ENCODE results near the gene LMNB1. TPM values are rescaled to one million over a fixed set of nuclear protein-coding genes. Genes with fewer than 3 reads are reported as not detected.
A peak's percentile ranks its signal among the peaks of the same experiment; 100 is the strongest.

The LMNB1 gene
- total RNA-seq, 2 donors from 2014 or later, result 185 to 205 TPM

DNA sequence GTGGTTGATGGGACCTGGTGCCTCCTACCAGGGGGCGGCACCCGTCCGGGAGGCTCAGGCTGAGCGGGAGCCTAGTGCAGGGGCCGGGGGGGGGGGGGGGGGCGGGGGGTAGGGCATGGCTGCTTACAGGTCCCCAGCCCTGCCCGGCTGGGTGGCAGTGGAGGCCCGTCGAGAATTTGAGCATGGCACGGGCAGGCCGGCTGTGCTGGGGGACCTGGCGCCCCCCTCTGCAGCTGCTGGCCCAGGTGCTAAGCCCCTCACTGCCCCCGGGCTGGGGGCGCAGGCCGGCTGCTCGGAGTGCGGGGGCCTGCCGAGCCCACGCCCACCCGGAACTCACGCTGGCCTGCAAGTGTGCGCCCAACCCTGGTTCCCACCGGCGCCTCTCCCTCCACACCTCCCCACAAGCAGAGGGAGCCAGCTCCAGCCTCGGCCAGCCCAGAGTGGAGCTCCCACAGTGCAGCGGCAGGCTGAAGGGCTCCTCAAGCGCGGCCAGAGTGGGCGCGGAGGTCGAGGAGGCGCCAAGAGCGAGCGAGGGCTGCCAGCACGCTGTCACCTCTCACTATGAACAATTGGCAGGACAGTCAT lies 77.7 kb downstream of the LMNB1 start:
- TF ChIP-seq, protein P1, sequence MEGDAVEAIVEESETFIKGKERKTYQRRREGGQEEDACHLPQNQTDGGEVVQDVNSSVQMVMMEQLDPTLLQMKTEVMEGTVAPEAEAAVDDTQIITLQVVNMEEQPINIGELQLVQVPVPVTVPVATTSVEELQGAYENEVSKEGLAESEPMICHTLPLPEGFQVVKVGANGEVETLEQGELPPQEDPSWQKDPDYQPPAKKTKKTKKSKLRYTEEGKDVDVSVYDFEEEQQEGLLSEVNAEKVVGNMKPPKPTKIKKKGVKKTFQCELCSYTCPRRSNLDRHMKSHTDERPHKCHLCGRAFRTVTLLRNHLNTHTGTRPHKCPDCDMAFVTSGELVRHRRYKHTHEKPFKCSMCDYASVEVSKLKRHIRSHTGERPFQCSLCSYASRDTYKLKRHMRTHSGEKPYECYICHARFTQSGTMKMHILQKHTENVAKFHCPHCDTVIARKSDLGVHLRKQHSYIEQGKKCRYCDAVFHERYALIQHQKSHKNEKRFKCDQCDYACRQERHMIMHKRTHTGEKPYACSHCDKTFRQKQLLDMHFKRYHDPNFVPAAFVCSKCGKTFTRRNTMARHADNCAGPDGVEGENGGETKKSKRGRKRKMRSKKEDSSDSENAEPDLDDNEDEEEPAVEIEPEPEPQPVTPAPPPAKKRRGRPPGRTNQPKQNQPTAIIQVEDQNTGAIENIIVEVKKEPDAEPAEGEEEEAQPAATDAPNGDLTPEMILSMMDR (conservative IDR thresholded peaks at IDR 0.05), result no peak
- no peak overlapping the region for H3K27ac ChIP-seq (ENCODE audit: low read depth, low read length)
- no peaks in the 10 kb centered on the region for H3K27me3 Mint-ChIP-seq (ENCODE audit: insufficient read depth)
- H3K4me3 Mint-ChIP-seq, result no peak overlapping the region
- peaks cover 7% of the 10 kb centered on the region for H3K4me1 ChIP-seq (ENCODE audit: control insufficient read depth, insufficient read depth, low read length)
- peak; percentile 21 for DNase-seq
- peaks cover 15% of the 10 kb centered on the region for H3K36me3 ChIP-seq (ENCODE audit: control insufficient read depth, insufficient read depth, low read length)
- peaks cover 19% of the 10 kb centered on the region for H3K9me3 Mint-ChIP-seq
- H3K36me3 Mint-ChIP-seq (ENCODE audit: low read depth), result peaks cover 53% of the 10 kb centered on the region
- H3K4me1 Mint-ChIP-seq, result peaks cover 31% of the 10 kb centered on the region
- H3K27me3 ChIP-seq (ENCODE audit: control insufficient read depth, insufficient read depth, low read length, poor library complexity, severe bottlenecking), result no peaks in the 10 kb centered on the region
- WGBS, 2 experiments (ENCODE audit: insufficient coverage in 1 of 2, insufficient read length in 1 of 2), result 97 to 99% methylated on average over 10 to 32 of the region's 35 CpGs
- no peak overlapping the region for H3K27ac Mint-ChIP-seq
- H3K4me3 ChIP-seq (ENCODE audit: low read length), result no peak overlapping the region
- no peak overlapping the region for H3K9ac ChIP-seq (ENCODE audit: extremely low read depth, low read length, poor library complexity, severe bottlenecking)
- no peaks in the 10 kb centered on the region for H3K9me3 ChIP-seq (ENCODE audit: control insufficient read depth, low read length)

DNA sequence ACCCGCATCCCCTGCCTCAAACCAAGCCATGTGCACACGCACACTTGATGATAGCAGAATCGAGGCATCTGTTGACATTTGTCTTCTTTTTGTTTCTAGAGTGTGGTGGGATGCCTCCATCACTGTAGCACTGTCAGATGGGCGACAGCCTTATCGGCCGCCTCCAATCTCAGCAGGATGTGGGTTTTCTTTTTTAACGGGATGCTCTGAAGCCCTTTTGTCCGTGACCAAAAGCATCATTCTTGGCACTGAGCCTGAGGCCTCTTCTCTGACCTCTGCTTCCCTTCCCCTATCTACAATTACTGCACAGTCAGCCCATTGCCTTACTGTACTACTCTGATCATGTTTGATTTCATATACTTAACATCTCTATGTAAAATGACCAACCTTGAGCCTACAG lies 78.3 kb downstream of the LMNB1 start:
- Mint-ChIP-seq H3K36me3 (ENCODE audit: low read depth) (peaks cover 54% of the 10 kb centered on the region), H3K27me3 (ENCODE audit: insufficient read depth) (no peaks in the 10 kb centered on the region), H3K4me3 (no peak overlapping the region), H3K27ac (no peak overlapping the region), H3K4me1 (peaks cover 27% of the 10 kb centered on the region), H3K9me3 (peaks cover 19% of the 10 kb centered on the region)
- Histone ChIP-seq H3K4me1 (ENCODE audit: control insufficient read depth, insufficient read depth, low read length) (peaks cover 7% of the 10 kb centered on the region), H3K4me3 (ENCODE audit: low read length) (no peak overlapping the region), H3K27me3 (ENCODE audit: control insufficient read depth, insufficient read depth, low read length, poor library complexity, severe bottlenecking) (no peaks in the 10 kb centered on the region), H3K9me3 (ENCODE audit: control insufficient read depth, low read length) (no peaks in the 10 kb centered on the region), H3K36me3 (ENCODE audit: control insufficient read depth, insufficient read depth, low read length) (peaks cover 15% of the 10 kb centered on the region), H3K9ac (ENCODE audit: extremely low read depth, low read length, poor library complexity, severe bottlenecking) (no peak overlapping the region), H3K27ac (ENCODE audit: low read depth, low read length) (no peak overlapping the region)
- DNase-seq, result peak; percentile 15
- WGBS, 2 experiments (ENCODE audit: insufficient coverage in 1 of 2, insufficient read length in 1 of 2), result 89 to 97% methylated on average over 6 to 8 of the region's 8 CpGs
- TF ChIP-seq, protein P1 (conservative IDR thresholded peaks at IDR 0.05), result no peak

DNA sequence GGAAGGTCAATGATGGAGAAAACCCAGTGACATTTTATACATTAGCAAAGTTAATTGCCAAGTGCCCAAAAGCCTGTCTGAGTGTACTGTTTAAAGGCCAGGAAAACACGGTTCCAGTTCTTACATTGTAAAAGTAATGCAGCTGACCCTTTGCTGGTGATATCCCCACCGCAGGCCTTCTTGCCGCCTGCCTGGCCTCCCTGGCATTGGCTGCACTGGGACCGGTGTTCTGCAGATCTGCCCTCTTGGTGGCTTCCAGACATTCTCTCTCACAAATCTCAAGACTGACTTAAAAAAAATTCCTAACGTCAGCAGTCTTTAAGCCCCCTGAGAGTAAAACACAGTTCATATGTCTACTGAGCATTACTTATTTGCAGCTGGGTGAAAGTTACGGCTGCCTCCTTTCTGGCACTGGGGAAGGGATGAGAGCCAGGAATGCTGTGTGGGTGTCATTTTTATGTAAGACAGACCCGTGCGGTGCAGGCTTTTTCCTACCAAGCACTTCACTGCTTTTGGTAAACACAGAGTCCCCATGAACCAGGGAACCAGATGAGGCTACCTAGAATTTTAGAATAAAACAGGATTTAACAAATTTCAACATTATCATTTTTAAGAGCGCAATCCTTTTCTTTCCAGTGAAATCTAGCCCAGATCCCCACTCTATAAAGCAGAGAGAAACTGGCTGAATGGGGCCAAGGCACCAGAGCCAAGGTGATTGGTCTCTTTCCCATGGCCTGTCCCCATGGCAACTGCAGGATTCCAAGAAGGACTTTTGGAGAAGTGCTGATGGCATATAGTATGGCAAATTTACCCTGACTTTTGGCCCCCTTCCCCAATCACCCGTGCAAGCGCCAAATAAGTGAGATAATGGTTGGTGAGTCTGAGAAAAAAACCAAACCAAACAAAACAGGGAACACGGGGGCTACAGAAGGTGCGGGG lies 80.8 kb downstream of the LMNB1 start:
- H3K36me3 Mint-ChIP-seq (ENCODE audit: low read depth), result peaks cover 49% of the 10 kb centered on the region
- H3K9me3 Mint-ChIP-seq, result peaks cover 19% of the 10 kb centered on the region
- DNase-seq, result no peak
- no peak overlapping the region for H3K27ac Mint-ChIP-seq
- no peak overlapping the region for H3K4me3 ChIP-seq (ENCODE audit: low read length)
- no peak overlapping the region for H3K27ac ChIP-seq (ENCODE audit: low read depth, low read length)
- peaks cover 15% of the 10 kb centered on the region for H3K36me3 ChIP-seq (ENCODE audit: control insufficient read depth, insufficient read depth, low read length)
- no peaks in the 10 kb centered on the region for H3K4me1 ChIP-seq (ENCODE audit: control insufficient read depth, insufficient read depth, low read length)
- H3K4me1 Mint-ChIP-seq, result peaks cover 15% of the 10 kb centered on the region
- WGBS, 2 experiments (ENCODE audit: insufficient coverage in 1 of 2, insufficient read length in 1 of 2), result 90 to 95% methylated on average over 3 to 13 of the region's 13 CpGs
- no peaks in the 10 kb centered on the region for H3K9me3 ChIP-seq (ENCODE audit: control insufficient read depth, low read length)
- TF ChIP-seq, protein P1 (conservative IDR thresholded peaks at IDR 0.05), result no peak
- H3K4me3 Mint-ChIP-seq, result no peak overlapping the region
- no peak overlapping the region for H3K9ac ChIP-seq (ENCODE audit: extremely low read depth, low read length, poor library complexity, severe bottlenecking)
- no peaks in the 10 kb centered on the region for H3K27me3 ChIP-seq (ENCODE audit: control insufficient read depth, insufficient read depth, low read length, poor library complexity, severe bottlenecking)
- no peaks in the 10 kb centered on the region for H3K27me3 Mint-ChIP-seq (ENCODE audit: insufficient read depth)
